ENCODE data around the gene PLCH1.

DNA sequence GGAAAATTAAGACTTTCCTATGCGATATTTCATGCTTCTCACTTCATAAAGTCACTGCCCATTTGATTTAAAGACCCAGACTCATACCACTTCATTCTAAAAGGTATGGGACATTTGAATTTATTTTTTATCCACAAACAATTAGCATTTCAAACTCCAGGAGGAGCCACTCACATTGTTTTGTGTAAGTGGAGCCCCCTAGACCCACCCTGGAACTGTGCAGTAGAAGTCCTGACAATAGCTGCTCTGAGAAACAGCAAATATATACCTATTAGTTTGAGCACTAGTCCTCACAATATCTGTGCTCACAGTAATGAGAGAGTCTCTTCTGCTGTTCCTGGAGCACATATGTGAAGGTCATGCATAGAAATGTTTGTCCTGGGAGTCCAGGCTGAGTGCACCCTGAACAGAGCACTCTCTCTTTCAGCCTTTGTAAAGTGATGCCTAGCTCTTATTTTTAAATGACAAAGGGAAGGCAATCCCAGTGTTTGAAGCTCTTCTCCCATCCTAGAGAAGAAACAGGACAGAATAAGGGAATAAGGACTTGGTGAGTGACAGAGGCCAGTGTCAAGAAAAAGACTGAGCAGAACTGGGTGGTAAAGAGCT lies 323.9 kb downstream of the PLCH1 start:
- TF ChIP-seq POLR2AphosphoS5 (IDR thresholded peaks at IDR 0.05) (no peak), CTCF (IDR thresholded peaks at IDR 0.05) (no peak), POLR2A (IDR thresholded peaks at IDR 0.05) (no peak)
